HG03565 (cell line): ENCODE data around the gene RTTN.

Experiments used
- ATAC-seq: cut with Tn5 transposase; IDR thresholded peaks from one replicate; pipeline ENCODE4 v1.9.1; 2021; ENCODE audit warnings: mild to moderate bottlenecking, moderate library complexity; ENCODE audit not compliant: unreplicated experiment

The RTTN gene

GRCh38 chr18:70158992-70159717, 46.3 kb downstream of the RTTN start:
- peak; percentile 92 for ATAC-seq

DNA sequence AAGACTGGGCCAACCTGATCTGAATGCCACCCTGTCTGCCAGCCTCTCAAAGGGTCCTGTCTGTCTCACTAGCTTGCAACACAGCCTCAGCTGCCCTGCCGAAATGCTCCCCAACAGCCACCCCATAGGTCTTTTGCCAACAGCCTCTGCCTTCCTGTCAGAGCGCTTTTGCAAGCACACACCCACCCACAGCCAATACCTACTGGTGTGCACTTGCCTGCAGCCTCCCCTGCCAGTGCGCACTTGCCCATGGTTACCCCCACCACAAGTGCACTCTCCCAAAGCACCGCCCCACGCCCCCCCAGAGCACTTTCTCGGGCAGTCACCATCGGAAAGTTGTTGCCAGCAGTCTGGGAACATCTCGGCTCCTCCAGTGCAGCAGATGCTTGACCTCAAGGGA, 48.6 kb downstream of the RTTN start:
- no peak for ATAC-seq

- no peak for ATAC-seq
These were observed 50.8 kb downstream of the RTTN start for GRCh38 chr18:70154591-70155194.

DNA sequence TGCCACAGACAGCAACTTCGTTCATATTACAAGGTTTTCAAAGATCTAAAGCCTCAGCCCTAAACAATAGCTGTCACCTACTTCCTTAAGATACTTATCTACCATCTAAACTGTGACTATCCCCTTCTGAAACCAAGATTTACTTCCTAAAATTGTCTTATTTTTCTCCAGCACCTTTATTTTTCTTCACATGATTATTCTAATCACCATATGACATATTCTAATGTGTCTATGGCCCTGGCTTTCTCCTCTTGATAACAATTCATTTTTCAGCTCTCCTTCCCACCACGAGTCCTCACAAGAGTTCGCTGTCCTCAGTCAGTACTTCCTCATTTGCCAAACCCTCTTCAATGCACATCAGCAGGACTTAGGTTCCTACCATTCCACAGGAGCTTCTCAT, 53.9 kb downstream of the RTTN start:
- ATAC-seq = no peak

DNA sequence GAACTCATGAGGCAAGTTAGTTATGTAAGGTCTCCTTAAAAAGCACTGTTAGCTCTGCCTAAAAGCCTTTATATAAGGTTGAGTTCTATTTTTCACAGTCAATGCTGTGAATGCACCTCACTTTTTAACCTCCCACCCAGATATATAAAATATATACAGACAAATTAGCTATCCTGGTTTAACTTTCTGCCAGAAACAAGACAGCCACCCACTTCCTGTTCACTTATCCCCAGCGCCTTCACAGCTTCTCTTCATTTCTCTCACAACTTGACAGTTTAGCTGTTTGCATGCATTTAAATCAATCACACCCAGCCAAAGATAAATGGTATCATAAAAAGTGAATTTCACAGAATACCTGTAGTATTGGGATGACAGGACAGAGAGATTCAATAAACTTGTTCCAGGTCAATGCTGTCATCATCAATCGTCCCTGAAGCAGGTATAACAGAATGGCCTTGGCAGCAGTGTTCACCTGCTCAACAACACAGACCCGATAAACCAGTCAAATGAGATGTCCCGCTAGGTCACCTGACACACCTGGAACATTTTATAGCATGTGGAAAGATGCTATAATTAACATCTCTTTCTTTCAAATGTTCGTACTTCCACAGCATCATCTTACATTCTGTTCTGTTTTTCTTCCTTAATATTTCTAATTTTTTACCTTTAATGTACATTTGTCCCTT, 55.7 kb downstream of the RTTN start:
- no peak for ATAC-seq

GRCh38 chr18:70149156-70149555, 56.3 kb downstream of the RTTN start:
- no peak for ATAC-seq

- no peak for ATAC-seq
These were observed 57.2 kb downstream of the RTTN start for GRCh38 chr18:70148039-70148938.

DNA sequence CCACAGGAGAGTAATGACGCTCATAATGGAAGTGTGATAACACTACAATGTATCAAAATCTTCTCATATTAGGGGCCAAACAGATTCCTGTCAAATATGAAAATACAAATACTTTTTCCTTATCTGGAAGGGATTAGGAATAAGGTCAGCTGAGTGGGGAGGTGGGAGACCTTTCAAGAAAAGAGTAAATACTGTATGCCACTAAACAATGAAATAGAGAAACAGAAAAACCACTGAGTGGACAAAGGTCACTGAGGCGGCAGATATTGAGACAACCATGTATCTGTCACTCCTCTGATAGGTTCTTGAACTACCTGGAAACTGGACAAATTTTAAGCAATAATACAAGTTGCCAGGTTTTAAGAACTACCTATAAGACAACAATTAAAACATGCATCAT, 59.3 kb downstream of the RTTN start:
- no peak for ATAC-seq

- no peak for ATAC-seq
These were observed 63.5 kb downstream of the RTTN start for GRCh38 chr18:70142001-70142400.

GRCh38 chr18:70139138-70139537, 66.3 kb downstream of the RTTN start:
- ATAC-seq = no peak

DNA sequence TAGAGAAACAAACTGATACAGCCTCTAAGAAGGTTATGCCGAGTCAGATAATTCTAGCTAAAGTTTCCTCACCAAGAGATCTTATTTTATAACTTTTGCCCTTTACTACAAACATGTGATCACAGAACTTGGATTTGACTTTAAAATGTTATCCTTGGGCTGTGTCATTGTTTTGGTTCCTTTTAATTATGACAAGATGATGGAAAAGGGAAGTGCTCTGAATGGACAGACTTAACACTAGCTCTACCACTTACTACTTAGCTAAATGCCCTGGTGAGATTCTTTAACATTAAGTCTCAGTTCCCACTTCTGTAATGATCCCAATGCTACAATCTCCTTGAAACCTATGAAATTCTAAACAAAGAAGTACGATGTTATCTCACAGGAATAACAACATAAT, 69.9 kb downstream of the RTTN start:
- ATAC-seq = no peak

DNA sequence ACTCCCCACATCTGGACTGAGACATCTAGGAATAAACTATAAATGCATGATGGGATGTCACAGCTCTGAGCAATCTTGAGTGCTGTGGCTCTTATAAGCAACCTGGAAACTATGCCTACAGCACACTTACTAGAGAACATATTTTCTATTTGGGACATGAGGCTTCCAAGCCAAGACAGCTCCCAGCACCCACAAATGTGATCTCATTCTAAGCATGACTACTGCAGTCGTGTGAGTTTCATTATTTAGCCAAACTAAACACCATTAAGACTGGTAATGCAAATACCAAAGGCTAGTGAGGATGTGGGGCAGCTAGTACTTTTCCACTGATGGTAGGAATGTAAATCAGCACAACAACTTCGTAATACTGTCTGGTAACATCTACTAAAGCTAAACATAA, 72.5 kb downstream of the RTTN start:
- no peak for ATAC-seq

DNA sequence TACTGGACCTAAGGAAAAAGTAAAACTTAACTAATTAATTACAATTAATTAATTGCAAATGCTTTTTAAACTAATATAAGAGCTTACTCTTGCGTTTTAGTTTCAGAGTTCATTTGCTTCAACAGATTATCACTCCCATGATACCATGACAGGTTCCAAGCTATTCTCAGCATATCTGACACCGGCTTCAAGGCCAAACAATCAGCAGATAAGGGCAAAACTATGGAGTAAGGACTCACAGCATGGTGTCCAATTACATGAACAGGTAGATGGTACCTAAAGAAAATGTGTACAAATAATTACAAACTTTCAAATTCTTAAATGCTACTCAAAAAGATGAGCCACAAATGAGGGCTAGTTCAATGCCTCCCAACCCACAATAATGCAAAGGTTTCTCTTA, 77.2 kb downstream of the RTTN start:
- ATAC-seq = no peak

DNA sequence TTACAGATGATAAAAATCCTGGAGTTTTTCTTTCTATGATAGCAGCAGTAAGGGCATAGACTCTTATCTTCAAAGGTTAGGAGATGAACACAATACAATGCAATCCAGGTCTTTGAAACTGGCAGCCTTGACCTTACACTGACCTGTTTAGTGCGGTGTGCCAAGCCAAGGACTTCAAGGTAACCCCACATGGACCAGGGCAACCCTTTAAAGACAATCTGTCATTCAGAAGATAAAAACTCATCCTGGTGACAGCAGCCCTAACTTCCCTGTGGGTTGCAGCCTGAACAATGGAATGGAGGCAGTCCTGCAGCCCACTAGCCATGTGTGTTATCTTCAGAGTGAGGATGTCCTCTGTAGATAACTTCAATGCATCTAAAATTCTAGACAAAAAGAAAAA, 78.1 kb downstream of the RTTN start:
- no peak for ATAC-seq

GRCh38 chr18:70126832-70127231, 78.7 kb downstream of the RTTN start:
- ATAC-seq = no peak

GRCh38 chr18:70124139-70124538, 81.3 kb downstream of the RTTN start:
- no peak for ATAC-seq

- ATAC-seq = peak; percentile 43
These were observed 83.6 kb downstream of the RTTN start for GRCh38 chr18:70121842-70122241.

- ATAC-seq = no peak
These were observed 88.5 kb downstream of the RTTN start for GRCh38 chr18:70116949-70117348.

DNA sequence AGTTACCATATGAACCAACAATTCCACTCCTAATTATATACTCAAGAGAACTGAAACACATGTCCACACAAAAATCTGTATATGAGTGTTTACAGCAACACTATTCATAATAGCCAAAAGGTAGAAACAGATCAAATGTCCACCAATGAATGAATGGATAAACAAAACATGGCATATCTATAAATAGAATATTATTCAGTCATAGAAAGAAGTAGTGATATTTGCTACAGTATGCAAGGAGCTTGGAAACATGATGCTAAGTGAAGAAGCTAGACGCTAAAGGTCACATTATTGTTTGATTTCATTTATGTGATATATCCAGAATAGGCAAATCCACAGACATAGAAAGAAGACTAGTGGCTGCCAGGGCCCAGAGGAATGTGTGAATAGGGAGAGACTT, 92.0 kb downstream of the RTTN start:
- ATAC-seq = no peak

DNA sequence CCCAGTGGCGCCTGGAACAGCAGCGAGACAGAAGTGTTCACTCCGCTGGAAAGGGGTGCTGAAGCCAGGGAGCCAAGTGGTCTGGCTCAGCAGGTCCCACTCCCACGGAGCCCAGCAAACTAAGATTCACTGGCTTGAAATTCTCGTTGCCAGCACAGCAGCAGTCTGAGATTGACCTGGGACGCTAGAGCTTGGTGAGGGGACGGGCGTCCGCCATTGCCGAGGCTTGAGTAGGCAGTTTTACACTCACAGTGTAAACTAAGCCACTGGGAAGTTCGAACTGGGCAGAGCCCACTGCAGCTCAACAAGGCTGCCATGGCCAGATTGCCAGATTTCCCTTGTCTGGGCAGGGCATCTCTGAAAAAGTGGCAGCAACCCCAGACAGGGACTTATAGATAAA, 94.8 kb downstream of the RTTN start:
- no peak for ATAC-seq

- ATAC-seq = no peak
These were observed 98.4 kb downstream of the RTTN start for GRCh38 chr18:70107091-70107490.
